Central memory CD8-positive, alpha-beta T cell (primary cell): ENCODE results near the gene VIT.
A peak's percentile ranks its signal among the peaks of the same experiment; 100 is the strongest.

Source experiments
- ATAC-seq: fragments of 150-1000 bp; cut with Tn5 transposase; replicated peaks from 2 replicates; pipeline ENCODE4 v1.10.0; 2022; ENCODE audit warnings: mild to moderate bottlenecking, moderate FRiP score, moderate number of reproducible peaks; ENCODE audit not compliant: poor library complexity, severe bottlenecking; ENCODE audit errors: extremely low read depth
- DNase-seq, 2 donors: peaks; one replicate each; pipeline ENCODE4 v3.0.0; 2021; ENCODE audit warnings: low spot score in 2 of 2
- H3K27ac Mint-ChIP-seq: one replicate; pipeline ENCODE4 v1.8.0; 2022; ENCODE audit warnings: low read depth, mild to moderate bottlenecking, moderate library complexity, mixed read lengths
- H3K27me3 Mint-ChIP-seq: one replicate; pipeline ENCODE4 v1.8.0; 2022; ENCODE audit warnings: mixed read lengths
- H3K36me3 Mint-ChIP-seq: one replicate; pipeline ENCODE4 v1.8.0; 2022; ENCODE audit warnings: mild to moderate bottlenecking, moderate library complexity, mixed read lengths; ENCODE audit not compliant: insufficient read depth
- H3K4me1 Mint-ChIP-seq: one replicate; pipeline ENCODE4 v1.8.0; 2022; ENCODE audit warnings: mixed read lengths
- H3K4me3 Mint-ChIP-seq: one replicate; pipeline ENCODE4 v1.8.0; 2022; ENCODE audit warnings: mild to moderate bottlenecking, moderate library complexity, mixed read lengths
- H3K9me3 Mint-ChIP-seq: one replicate; pipeline ENCODE4 v1.8.0; 2022; ENCODE audit warnings: mixed read lengths

Gene VIT

DNA sequence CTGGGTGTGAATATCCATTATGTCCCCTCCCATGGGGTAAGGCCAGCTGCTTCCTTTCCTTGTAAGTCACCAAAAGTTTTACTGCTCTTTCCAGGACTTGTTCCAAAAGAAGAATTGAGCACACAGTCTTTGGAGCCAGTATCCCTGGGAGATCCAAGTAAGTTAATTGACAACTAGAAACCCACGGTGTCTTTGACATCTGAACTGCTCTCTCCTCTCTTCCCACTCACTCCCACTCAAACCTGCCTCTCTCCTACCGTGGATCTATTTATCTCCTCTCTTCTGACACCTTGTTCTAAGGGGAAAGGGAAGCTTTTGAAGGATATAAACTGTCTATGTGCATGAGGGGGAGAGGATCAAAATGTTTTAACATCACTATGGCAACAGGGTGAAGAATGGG is 86.7 kb downstream of the VIT start:
- Mint-ChIP-seq H3K4me3 (no peak overlapping the region), H3K27ac (no peak overlapping the region), H3K9me3 (no peaks in the 10 kb centered on the region), H3K27me3 (peaks cover 9% of the 10 kb centered on the region), H3K4me1 (peaks cover 7% of the 10 kb centered on the region), H3K36me3 (no peaks in the 10 kb centered on the region)
- no peak for DNase-seq
- no peak for ATAC-seq

GRCh38 chr2:36785179-36785795 is 88.8 kb downstream of the VIT start:
- Mint-ChIP-seq H3K36me3 (no peaks in the 10 kb centered on the region), H3K9me3 (no peaks in the 10 kb centered on the region), H3K27me3 (peaks cover 9% of the 10 kb centered on the region), H3K4me1 (peaks cover 11% of the 10 kb centered on the region), H3K4me3 (no peak overlapping the region), H3K27ac (no peak overlapping the region)
- DNase-seq (peak; percentile 66 to 68), ATAC-seq (peak; percentile 74)

DNA sequence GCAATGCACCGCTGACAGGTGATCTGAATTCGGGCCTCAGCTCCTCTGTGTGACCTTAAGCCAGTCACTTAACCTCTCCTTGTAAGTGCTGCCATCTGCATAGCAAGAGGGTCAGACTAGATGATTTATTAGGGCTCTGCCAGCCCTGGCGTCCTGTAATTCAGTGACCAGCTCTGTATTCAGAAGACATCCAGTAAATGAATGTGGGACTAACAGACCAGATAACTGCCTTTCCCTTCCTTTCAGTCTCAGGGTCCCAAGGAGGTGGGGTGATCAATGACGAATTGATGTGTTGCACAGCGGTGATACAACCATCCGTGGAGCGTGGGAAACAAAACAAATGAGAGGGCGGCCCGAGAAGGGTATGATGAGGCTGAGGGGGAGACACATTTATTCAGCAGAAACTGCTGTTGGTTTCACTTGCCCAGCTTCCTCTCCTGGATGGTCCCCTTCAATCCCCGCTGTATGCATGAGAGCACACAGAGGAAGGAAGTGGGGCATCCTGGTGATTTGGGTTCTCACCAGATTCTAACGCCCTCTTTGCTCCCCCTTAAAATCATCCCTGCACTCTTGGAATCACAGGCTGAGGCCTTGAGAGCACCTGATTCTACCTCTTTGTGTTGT is 92.8 kb downstream of the VIT start:
- Mint-ChIP-seq H3K4me3 (no peak overlapping the region), H3K9me3 (no peaks in the 10 kb centered on the region), H3K36me3 (no peaks in the 10 kb centered on the region), H3K27ac (no peak overlapping the region), H3K4me1 (peaks cover 23% of the 10 kb centered on the region), H3K27me3 (no peaks in the 10 kb centered on the region)
- no peak for DNase-seq
- ATAC-seq = peak; percentile 27

DNA sequence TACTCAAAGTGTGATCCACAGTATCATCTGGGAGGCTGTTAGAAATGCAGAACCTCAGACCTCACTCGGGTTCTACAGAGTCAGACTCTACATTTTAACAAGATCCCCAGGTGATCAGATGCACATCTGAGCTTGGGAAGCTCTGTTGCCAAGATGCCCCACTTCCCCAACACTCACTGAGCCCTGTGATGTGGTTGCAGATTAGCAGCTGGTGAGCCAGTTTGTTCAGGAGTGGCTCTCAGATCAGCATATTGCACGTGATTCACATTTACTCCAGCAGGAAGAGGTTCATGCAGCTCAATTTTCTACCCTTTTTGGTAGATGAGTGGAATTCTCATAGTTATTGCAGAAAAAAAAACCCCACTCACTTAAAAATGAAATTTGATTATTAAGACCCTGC is 96.4 kb downstream of the VIT start:
- no peaks in the 10 kb centered on the region for H3K27me3 Mint-ChIP-seq
- no peak overlapping the region for H3K4me3 Mint-ChIP-seq
- H3K4me1 Mint-ChIP-seq = peaks cover 37% of the 10 kb centered on the region
- no peaks in the 10 kb centered on the region for H3K9me3 Mint-ChIP-seq
- ATAC-seq (no peak), DNase-seq (no peak)
- peak overlapping the region; percentile 79 for H3K27ac Mint-ChIP-seq
- no peaks in the 10 kb centered on the region for H3K36me3 Mint-ChIP-seq

DNA sequence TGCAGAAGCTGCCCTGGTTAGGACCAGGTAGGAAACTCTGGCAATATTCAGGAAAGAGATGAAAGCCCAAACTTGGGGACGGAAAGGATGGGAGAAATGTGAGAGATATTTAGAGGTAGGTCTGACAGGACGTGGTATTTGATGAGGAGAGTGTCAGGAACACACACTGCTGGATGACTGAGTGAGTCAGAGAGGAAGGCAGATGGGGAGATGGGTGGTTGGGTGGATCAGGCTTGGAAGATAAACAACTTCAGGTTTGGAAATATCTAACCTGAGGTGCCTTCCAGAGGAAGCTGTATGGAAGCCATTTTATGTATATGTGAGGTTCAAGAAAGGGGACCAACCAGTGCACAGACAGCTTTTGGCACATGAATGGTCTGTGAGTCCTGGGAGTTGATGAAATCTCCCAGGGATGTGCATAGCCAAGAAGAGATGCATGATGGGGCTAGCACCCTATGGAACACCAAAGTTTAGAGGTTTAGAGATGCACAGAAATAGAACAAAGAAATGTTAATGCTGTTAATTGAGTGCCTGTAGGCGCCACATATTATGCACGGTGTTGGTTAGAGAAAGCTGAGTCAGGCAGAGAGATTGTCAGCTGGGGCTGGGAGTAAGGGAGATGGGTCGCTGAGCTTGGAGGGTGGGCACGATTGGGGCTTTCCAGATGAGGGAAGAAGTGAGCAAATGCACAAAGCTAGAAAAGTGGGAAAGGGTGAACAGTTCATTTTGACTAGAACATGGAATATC is 101.0 kb downstream of the VIT start:
- Mint-ChIP-seq H3K36me3 (peaks cover 7% of the 10 kb centered on the region), H3K4me3 (peak overlapping the region; percentile 14), H3K4me1 (peaks cover 63% of the 10 kb centered on the region), H3K27me3 (no peaks in the 10 kb centered on the region), H3K27ac (peak overlapping the region; percentile 69), H3K9me3 (no peaks in the 10 kb centered on the region)
- no peak for DNase-seq
- no peak for ATAC-seq

DNA sequence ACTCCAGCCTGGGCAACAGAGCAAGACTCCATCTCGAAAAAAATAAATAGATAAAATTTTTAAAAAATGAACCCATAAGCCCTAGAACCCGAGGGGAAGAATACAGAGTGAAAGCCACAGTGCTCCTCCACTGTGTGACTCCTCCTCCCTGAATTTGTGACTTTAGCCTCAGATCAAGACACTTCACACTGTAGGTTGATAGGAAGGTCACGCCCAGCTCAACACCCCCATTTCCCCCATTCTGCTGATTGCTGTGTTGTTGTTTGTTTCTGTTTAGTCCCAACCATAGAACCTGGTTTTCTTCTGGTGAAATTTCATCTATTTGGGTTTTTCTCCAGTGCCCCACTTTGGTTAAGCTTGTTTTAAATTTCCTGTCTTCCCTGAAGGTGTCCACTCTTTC is 102.2 kb downstream of the VIT start:
- ATAC-seq (peak; percentile 38), DNase-seq (peak in 1 of 2 donors; percentile 21)
- no peaks in the 10 kb centered on the region for H3K27me3 Mint-ChIP-seq
- H3K4me1 Mint-ChIP-seq = peaks cover 66% of the 10 kb centered on the region
- H3K9me3 Mint-ChIP-seq = no peaks in the 10 kb centered on the region
- H3K36me3 Mint-ChIP-seq = peaks cover 7% of the 10 kb centered on the region
- H3K4me3 Mint-ChIP-seq = peak overlapping the region; percentile 51
- peak overlapping the region; percentile 75 for H3K27ac Mint-ChIP-seq

DNA sequence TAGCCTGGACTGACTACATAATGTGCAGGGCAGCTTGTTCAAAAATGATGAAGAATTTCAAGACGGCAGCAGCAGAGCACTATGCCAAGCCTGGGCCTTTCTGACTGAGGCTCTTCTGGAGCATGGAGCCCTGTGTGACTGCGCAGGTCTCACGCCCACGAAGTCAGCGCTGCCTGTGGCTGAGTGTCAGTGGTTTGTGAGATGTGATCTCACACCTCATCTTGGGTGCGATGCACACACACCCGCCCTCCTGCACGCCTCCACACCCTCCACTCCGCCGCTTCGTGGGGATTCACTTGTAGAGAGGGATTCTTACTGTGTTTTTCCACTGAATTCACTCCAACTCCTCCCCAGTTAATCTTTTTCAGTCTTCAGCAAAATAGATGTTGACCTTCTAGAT is 103.9 kb downstream of the VIT start:
- no peaks in the 10 kb centered on the region for H3K27me3 Mint-ChIP-seq
- peak overlapping the region; percentile 65 for H3K4me3 Mint-ChIP-seq
- peak; percentile 94 for ATAC-seq
- H3K4me1 Mint-ChIP-seq = peaks cover 66% of the 10 kb centered on the region
- peaks cover 7% of the 10 kb centered on the region for H3K36me3 Mint-ChIP-seq
- peak overlapping the region; percentile 75 for H3K27ac Mint-ChIP-seq
- H3K9me3 Mint-ChIP-seq = no peaks in the 10 kb centered on the region
- peak; percentile 24 to 70 for DNase-seq

DNA sequence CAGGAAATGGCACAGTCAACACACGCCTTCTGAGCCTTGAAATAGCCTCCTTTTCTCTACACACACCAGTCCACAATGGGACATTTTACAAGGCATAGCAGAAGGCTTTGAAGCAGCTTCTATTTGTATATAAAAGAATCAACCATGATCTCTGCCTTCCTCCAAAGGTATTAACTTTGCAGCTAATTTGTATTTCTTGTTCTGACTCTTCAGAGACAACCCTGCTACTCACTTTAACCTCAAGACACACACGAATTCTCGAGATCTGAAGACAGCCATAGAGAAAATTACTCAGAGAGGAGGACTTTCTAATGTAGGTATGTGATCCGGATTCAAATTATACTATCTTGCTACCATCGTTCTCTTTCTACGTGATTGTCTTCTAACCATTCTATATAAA is 104.6 kb downstream of the VIT start:
- peak overlapping the region; percentile 65 for H3K4me3 Mint-ChIP-seq
- peak overlapping the region; percentile 75 for H3K27ac Mint-ChIP-seq
- H3K9me3 Mint-ChIP-seq = no peaks in the 10 kb centered on the region
- peaks cover 7% of the 10 kb centered on the region for H3K36me3 Mint-ChIP-seq
- ATAC-seq (peak; percentile 11), DNase-seq (no peak)
- H3K27me3 Mint-ChIP-seq = no peaks in the 10 kb centered on the region
- H3K4me1 Mint-ChIP-seq = peaks cover 66% of the 10 kb centered on the region

DNA sequence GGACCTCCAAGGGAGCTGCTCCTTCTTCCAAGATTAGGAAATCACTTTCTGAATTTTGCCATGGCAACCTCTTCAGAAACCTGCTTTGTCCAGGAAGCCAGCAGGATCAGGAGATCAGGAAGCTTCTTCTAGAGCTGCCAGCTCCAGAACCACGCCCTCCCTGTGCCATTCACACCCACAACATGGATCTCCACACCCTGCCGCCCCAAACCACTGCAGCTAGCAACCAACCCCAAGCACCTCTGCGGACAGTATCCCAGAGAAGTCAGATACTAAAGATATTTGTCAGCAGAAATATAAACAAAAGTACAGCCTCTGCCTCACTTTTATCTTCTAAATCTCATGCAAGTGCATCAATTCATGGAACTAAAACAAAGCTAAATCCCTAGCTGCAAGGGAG is 106.4 kb downstream of the VIT start:
- H3K9me3 Mint-ChIP-seq = no peaks in the 10 kb centered on the region
- H3K4me3 Mint-ChIP-seq = no peak overlapping the region
- peaks cover 7% of the 10 kb centered on the region for H3K36me3 Mint-ChIP-seq
- no peak for ATAC-seq
- H3K27ac Mint-ChIP-seq = peak overlapping the region; percentile 32
- H3K27me3 Mint-ChIP-seq = no peaks in the 10 kb centered on the region
- DNase-seq = no peak
- peaks cover 65% of the 10 kb centered on the region for H3K4me1 Mint-ChIP-seq

DNA sequence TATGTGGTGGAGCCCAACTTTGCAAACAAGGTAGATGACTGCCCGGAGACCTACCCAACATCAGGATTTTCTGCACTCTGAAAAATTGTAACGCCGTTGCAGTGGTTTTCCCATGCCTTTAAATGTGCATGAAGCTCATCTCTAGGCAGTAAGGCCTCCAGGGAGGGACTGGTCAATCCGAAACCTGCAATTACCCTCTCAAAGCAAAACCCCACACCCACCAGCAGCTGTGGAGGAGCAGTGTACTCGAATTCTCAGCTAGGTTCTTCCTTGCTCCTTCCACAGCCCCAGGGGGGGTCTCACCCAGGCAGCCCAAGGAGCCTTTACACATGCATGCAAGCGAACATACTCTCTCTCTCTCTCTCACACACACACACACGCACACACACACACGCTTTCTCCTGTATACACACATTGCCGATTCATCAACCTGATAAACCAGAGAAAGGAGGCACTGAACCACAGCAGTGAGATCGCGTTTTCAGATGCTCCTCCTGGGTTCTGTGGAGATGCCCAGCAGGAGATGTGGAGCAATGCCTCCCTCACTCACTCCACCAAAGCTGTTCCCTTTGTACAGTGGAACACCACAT is 109.2 kb downstream of the VIT start:
- Mint-ChIP-seq H3K4me1 (peaks cover 44% of the 10 kb centered on the region), H3K27ac (peak overlapping the region; percentile 89), H3K4me3 (no peak overlapping the region), H3K9me3 (no peaks in the 10 kb centered on the region), H3K36me3 (peaks cover 2% of the 10 kb centered on the region), H3K27me3 (no peaks in the 10 kb centered on the region)
- DNase-seq = no peak
- no peak for ATAC-seq

- Mint-ChIP-seq H3K4me3 (peak overlapping the region; percentile 5), H3K9me3 (no peaks in the 10 kb centered on the region)
These were observed 110.8 kb downstream of the VIT start for GRCh38 chr2:36807223-36807886.

GRCh38 chr2:36808386-36809068 is 112.0 kb downstream of the VIT start:
- H3K4me3 Mint-ChIP-seq = no peak overlapping the region
- DNase-seq = no peak
- H3K27ac Mint-ChIP-seq = no peak overlapping the region
- H3K36me3 Mint-ChIP-seq = no peaks in the 10 kb centered on the region
- peaks cover 20% of the 10 kb centered on the region for H3K4me1 Mint-ChIP-seq
- no peaks in the 10 kb centered on the region for H3K27me3 Mint-ChIP-seq
- no peak for ATAC-seq
- H3K9me3 Mint-ChIP-seq = no peaks in the 10 kb centered on the region

More at GRCh38 chr2:36807223-36807886, 110.8 kb downstream of the VIT start:
- H3K4me1 Mint-ChIP-seq = peaks cover 31% of the 10 kb centered on the region
- no peak for ATAC-seq
- no peaks in the 10 kb centered on the region for H3K27me3 Mint-ChIP-seq
- no peak for DNase-seq
- no peak overlapping the region for H3K27ac Mint-ChIP-seq
- H3K36me3 Mint-ChIP-seq = no peaks in the 10 kb centered on the region
